Measurements from ENCODE around the gene NMUR2. TPM values are rescaled to one million over a fixed set of nuclear protein-coding genes. Genes with fewer than 3 reads are reported as not detected.

NMUR2 gene, protein sequence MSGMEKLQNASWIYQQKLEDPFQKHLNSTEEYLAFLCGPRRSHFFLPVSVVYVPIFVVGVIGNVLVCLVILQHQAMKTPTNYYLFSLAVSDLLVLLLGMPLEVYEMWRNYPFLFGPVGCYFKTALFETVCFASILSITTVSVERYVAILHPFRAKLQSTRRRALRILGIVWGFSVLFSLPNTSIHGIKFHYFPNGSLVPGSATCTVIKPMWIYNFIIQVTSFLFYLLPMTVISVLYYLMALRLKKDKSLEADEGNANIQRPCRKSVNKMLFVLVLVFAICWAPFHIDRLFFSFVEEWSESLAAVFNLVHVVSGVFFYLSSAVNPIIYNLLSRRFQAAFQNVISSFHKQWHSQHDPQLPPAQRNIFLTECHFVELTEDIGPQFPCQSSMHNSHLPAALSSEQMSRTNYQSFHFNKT
- total RNA-seq: not detected

DNA sequence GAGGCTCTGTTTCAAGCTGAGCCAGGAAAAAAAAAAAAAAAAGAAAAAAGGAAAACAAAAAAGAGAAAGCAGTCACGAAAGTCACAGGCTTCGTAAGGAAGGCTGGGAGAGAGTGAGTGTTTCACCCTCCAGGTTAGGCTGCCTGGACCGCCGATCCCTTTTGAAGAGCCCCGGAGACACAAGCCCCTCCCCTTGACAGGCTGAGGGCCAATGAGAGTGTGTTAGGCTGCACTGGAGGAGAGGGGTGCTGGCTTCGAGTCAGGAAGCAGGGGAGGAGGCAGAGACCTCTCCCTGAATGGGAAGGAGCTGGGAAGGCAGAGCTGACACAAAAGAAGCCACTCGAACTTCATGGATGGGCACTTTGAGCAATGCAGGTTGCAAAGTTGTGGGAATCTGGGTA lies at the start of gene NMUR2:
TSS of gene NMUR2 (minus strand) at position 135 of the 400 bp plus-strand sequence. CDS start 166 bp downstream, outside the sequence.
- ATAC-seq (ENCODE audit: low FRiP score) (no peak), DNase-seq (ENCODE audit: low spot score) (no peak)
- TF ChIP-seq, protein P1, sequence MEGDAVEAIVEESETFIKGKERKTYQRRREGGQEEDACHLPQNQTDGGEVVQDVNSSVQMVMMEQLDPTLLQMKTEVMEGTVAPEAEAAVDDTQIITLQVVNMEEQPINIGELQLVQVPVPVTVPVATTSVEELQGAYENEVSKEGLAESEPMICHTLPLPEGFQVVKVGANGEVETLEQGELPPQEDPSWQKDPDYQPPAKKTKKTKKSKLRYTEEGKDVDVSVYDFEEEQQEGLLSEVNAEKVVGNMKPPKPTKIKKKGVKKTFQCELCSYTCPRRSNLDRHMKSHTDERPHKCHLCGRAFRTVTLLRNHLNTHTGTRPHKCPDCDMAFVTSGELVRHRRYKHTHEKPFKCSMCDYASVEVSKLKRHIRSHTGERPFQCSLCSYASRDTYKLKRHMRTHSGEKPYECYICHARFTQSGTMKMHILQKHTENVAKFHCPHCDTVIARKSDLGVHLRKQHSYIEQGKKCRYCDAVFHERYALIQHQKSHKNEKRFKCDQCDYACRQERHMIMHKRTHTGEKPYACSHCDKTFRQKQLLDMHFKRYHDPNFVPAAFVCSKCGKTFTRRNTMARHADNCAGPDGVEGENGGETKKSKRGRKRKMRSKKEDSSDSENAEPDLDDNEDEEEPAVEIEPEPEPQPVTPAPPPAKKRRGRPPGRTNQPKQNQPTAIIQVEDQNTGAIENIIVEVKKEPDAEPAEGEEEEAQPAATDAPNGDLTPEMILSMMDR (IDR thresholded peaks at IDR 0.05): no peak

DNA sequence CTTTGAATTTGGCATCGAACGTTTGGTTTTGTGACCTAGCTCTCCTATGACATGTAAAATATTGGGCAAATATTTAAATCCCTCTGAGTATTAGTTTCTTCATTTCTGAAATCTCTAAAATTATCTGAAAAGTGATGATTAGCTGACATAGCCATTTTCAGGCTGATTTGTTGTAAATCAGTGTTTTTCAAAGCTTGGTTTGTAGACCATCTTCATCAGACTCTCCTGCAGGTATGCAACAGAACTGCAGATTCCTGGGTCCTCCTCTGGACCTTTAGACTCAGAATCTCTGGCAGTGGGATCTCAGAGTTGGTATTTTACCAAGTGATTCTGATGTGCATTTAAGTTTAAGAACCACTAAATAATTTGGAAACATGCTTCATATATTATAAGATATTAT lies 38.9 kb upstream of the NMUR2 start:
- TF ChIP-seq, protein P1 (IDR thresholded peaks at IDR 0.05): no peak
- ATAC-seq (ENCODE audit: low FRiP score) (no peak), DNase-seq (ENCODE audit: low spot score) (no peak)

- TF ChIP-seq, protein P1 (IDR thresholded peaks at IDR 0.05): no peak
- DNase-seq (ENCODE audit: low spot score): no peak
- ATAC-seq (ENCODE audit: low FRiP score): no peak
Observed at GRCh38 chr5:152439791-152440190, 34.7 kb upstream of the NMUR2 start.

GRCh38 chr5:152437866-152438265 lies 32.8 kb upstream of the NMUR2 start:
- DNase-seq (ENCODE audit: low spot score) (no peak), ATAC-seq (ENCODE audit: low FRiP score) (no peak)
- TF ChIP-seq, protein P1 (IDR thresholded peaks at IDR 0.05): no peak

GRCh38 chr5:152427721-152428120 lies 22.6 kb upstream of the NMUR2 start:
- DNase-seq (ENCODE audit: low spot score) (no peak), ATAC-seq (ENCODE audit: low FRiP score) (no peak)
- TF ChIP-seq, protein P1 (IDR thresholded peaks at IDR 0.05): no peak

DNA sequence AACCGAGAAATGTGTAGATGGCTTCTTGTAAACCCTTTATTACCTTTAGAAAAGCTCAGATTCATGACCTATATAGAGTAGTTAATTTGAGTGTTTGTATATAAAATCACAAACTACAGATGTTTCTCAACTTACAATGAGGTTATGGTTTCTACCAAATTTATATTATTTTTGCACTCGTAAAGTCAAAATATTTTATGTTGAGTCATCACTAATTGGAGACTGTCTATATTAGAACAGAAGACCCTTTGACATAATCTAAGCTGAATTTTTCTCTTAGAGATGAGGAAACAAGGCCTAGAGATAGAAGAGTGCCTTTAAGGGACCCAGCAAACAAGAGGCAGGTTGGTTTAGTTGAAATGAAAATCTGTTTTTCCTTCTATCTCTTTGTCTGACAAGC lies 20.0 kb upstream of the NMUR2 start:
- TF ChIP-seq, protein P1 (IDR thresholded peaks at IDR 0.05): no peak
- ATAC-seq (ENCODE audit: low FRiP score): no peak
- no peak for DNase-seq (ENCODE audit: low spot score)

- ATAC-seq (ENCODE audit: low FRiP score) (no peak), DNase-seq (ENCODE audit: low spot score) (no peak)
- TF ChIP-seq, protein P1 (IDR thresholded peaks at IDR 0.05): no peak
Observed at GRCh38 chr5:152424501-152424900, 19.4 kb upstream of the NMUR2 start.

Measured in omental fat pad (tissue), 4 donors.